Measurements from ENCODE around the gene RNU6-9. TPM values are rescaled to one million over a fixed set of nuclear protein-coding genes. Genes with fewer than 3 reads are reported as not detected.

Gene RNU6-9
- total RNA-seq, 1 experiment from 2014 or later: not detected

DNA sequence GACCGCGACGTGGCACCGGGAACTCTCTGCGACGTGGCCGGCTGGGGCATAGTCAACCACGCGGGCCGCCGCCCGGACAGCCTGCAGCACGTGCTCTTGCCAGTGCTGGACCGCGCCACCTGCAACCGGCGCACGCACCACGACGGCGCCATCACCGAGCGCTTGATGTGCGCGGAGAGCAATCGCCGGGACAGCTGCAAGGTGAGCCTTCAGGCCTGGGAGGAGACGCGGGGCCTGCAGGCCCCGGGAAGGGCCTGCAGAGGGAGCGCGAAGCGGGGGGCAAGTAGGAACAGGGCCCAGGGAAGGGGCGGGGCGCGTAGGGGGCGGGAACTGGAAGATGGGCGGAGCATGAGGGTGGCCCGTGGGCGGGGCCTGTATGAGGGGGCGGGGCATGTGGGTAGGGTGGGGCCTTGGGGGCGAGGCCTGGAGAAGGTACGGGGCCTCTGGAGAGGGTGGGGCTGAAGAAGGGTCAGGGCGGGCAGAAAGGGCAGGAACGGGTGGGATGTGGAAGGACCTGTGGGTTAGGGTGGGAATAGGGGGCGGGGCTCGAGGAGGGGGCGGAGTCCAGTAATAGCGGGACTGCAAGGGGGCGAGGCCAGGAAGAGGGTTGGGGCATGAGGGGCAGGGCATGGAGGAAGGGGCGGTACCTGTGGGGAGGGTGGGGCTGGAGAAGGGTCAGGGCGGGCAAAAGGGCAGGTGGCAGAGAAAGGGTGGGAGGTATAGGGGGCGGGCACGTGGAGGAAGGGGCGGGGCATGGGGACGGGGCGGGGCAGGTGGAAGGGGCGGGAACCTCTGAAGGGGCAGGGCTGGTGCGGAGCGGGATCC is 31.3 kb upstream of the RNU6-9 start (continued):
- TF ChIP-seq TEAD4 (CRISPR knock-in tag; IDR thresholded peaks at IDR 0.05) (0 out of 2 replicates have a peak, but pooled peaks have one; percentile 72), GRHL2 (CRISPR knock-in tag; IDR thresholded peaks at IDR 0.05; ENCODE audit: insufficient replicate concordance, severe bottlenecking) (no peak), AR (CRISPR knock-in tag; IDR thresholded peaks at IDR 0.05) (no peak), E2F4 (CRISPR knock-in tag; IDR thresholded peaks at IDR 0.05; ENCODE audit: borderline replicate concordance, low read depth) (no peak), ZNF396 (CRISPR knock-in tag; IDR thresholded peaks at IDR 0.05; ENCODE audit: borderline replicate concordance) (no peak), CREM (CRISPR knock-in tag; IDR thresholded peaks at IDR 0.05) (no peak), ETV6 (CRISPR knock-in tag; IDR thresholded peaks at IDR 0.05) (peak; percentile 88), TP53 (CRISPR knock-in tag; IDR thresholded peaks at IDR 0.05) (peak; percentile 89), ZNF263 (CRISPR knock-in tag; IDR thresholded peaks at IDR 0.05; ENCODE audit: low read depth) (no peak), EMX1 (CRISPR knock-in tag; IDR thresholded peaks at IDR 0.05) (no peak), JUN (CRISPR knock-in tag; IDR thresholded peaks at IDR 0.05) (peak; percentile 82; the same call in 1 of the 2 replicates), USF2 (CRISPR knock-in tag; IDR thresholded peaks at IDR 0.05) (peak; percentile 62), KAT7 (CRISPR knock-in tag; IDR thresholded peaks at IDR 0.05; ENCODE audit: borderline replicate concordance) (no peak), USF1 (CRISPR knock-in tag; IDR thresholded peaks at IDR 0.05) (peak; percentile 82), FOXJ3 (CRISPR knock-in tag; IDR thresholded peaks at IDR 0.05; ENCODE audit: borderline replicate concordance) (no peak), RORB (CRISPR knock-in tag; IDR thresholded peaks at IDR 0.05) (no peak), ZNF512 (CRISPR knock-in tag; IDR thresholded peaks at IDR 0.05; ENCODE audit: borderline replicate concordance) (no peak), ELF4 (CRISPR knock-in tag; IDR thresholded peaks at IDR 0.05; ENCODE audit: low read depth) (no peak)
- TF ChIP-seq, protein P1, sequence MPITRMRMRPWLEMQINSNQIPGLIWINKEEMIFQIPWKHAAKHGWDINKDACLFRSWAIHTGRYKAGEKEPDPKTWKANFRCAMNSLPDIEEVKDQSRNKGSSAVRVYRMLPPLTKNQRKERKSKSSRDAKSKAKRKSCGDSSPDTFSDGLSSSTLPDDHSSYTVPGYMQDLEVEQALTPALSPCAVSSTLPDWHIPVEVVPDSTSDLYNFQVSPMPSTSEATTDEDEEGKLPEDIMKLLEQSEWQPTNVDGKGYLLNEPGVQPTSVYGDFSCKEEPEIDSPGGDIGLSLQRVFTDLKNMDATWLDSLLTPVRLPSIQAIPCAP (CRISPR knock-in tag; IDR thresholded peaks at IDR 0.05): peak; percentile 82
- TF ChIP-seq, protein P2, sequence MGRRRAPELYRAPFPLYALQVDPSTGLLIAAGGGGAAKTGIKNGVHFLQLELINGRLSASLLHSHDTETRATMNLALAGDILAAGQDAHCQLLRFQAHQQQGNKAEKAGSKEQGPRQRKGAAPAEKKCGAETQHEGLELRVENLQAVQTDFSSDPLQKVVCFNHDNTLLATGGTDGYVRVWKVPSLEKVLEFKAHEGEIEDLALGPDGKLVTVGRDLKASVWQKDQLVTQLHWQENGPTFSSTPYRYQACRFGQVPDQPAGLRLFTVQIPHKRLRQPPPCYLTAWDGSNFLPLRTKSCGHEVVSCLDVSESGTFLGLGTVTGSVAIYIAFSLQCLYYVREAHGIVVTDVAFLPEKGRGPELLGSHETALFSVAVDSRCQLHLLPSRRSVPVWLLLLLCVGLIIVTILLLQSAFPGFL (CRISPR knock-in tag; IDR thresholded peaks at IDR 0.05; ENCODE audit: borderline replicate concordance): no peak
- TF ChIP-seq, protein P3, sequence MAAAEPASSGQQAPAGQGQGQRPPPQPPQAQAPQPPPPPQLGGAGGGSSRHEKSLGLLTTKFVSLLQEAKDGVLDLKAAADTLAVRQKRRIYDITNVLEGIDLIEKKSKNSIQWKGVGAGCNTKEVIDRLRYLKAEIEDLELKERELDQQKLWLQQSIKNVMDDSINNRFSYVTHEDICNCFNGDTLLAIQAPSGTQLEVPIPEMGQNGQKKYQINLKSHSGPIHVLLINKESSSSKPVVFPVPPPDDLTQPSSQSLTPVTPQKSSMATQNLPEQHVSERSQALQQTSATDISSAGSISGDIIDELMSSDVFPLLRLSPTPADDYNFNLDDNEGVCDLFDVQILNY (CRISPR knock-in tag; IDR thresholded peaks at IDR 0.05): peak; percentile 69
- TF ChIP-seq, protein P4, sequence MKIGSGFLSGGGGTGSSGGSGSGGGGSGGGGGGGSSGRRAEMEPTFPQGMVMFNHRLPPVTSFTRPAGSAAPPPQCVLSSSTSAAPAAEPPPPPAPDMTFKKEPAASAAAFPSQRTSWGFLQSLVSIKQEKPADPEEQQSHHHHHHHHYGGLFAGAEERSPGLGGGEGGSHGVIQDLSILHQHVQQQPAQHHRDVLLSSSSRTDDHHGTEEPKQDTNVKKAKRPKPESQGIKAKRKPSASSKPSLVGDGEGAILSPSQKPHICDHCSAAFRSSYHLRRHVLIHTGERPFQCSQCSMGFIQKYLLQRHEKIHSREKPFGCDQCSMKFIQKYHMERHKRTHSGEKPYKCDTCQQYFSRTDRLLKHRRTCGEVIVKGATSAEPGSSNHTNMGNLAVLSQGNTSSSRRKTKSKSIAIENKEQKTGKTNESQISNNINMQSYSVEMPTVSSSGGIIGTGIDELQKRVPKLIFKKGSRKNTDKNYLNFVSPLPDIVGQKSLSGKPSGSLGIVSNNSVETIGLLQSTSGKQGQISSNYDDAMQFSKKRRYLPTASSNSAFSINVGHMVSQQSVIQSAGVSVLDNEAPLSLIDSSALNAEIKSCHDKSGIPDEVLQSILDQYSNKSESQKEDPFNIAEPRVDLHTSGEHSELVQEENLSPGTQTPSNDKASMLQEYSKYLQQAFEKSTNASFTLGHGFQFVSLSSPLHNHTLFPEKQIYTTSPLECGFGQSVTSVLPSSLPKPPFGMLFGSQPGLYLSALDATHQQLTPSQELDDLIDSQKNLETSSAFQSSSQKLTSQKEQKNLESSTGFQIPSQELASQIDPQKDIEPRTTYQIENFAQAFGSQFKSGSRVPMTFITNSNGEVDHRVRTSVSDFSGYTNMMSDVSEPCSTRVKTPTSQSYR (CRISPR knock-in tag; IDR thresholded peaks at IDR 0.05): peak; percentile 80; the same call in 1 of the 2 replicates

Measured in WTC11 (cell line).